ENCODE data around the gene FAM163B. TPM values are rescaled to one million over a fixed set of nuclear protein-coding genes. Genes with fewer than 3 reads are reported as not detected.
"Not testable (repeated sequence)": the region's sequence is repeated elsewhere in the genome, so short reads cannot be mapped to it uniquely, and the experiment has no call there.

Gene FAM163B
- total RNA-seq, 1 experiment from 2014 or later = not detected

DNA sequence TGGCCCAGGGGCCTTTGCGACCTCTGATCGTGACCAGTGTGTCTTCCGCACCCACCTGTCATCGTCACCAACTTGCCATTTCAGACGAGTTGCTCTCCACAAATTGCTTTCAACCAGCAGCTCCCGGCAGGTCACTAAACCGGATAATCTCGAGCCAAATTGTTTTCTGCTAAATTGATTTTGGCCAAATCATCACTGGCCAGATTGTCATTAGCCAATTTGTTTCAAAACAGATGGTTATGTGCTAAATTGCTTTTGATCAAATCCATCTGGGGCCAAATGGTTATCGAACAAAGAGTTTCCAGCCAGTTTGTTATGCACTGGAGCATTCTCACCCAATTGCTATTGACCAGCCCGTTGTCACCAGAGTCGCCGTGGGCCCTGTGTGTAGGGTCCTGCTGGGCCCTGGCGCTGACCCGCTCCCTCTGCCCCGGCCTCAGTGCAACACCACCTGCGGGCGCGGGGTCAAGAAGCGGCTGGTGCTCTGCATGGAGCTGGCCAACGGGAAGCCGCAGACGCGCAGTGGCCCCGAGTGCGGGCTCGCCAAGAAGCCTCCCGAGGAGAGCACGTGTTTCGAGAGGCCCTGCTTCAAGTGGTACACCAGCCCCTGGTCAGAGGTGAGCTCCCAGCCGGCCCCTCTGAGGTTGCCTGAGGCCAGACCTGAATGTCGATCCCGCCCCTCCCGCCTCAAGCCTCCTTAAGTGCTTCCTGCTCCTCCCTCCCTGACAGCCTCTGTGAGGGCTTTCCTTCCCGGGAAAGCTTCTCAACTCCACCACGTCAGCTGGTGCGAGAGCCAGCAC lies 39.1 kb downstream of the FAM163B start:
- no peak for DNase-seq (ENCODE audit: low read depth)

DNA sequence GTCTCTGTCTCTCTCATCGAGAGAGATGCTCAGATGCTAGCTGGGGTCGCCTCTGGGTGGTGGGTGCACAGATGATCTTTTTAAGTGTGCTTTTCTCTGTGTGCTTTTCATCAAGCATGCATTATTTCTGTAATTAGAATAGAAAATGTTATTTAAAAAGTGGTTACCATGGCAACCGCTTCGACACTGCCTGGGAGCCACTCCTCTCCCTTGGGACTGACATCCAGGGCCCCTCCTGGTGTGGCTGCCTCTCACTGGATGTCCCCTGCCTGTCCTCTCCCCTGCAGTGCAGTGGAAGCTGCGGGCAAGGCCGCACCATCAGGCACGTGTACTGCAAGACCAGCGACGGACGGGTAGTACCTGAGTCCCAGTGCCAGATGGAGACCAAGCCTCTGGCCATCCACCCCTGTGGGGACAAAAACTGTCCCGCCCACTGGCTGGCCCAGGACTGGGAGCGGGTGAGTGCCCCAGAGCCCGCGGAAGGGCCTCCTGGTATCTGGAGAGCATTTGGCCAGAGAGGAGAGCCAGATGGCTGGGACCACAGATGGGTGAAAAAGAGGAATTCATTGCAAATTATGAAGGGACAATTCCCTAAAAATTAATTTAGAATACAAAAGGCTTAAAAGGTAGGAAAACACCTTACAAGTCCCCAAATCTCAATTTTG lies 39.9 kb downstream of the FAM163B start:
- no peak for DNase-seq (ENCODE audit: low read depth)

DNA sequence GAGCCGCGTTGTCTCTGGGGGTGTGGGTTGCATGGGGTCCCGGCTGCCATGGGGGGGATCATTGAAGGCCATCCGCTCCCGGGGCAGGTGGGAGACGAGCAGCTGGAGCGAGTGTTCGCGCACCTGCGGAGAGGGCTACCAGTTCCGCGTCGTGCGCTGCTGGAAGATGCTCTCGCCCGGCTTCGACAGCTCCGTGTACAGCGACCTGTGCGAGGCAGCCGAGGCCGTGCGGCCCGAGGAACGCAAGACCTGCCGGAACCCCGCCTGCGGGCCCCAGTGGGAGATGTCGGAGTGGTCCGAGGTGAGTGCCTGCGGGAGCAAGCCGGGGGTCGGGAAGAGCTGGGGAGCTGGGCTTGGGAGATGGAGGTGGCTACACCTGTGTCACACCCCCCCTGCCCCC lies 41.0 kb downstream of the FAM163B start:
- no peak for DNase-seq (ENCODE audit: low read depth)

- no peak for DNase-seq (ENCODE audit: low read depth)
Measured at GRCh38 chr9:133566817-133567216, 42.4 kb downstream of the FAM163B start.

DNA sequence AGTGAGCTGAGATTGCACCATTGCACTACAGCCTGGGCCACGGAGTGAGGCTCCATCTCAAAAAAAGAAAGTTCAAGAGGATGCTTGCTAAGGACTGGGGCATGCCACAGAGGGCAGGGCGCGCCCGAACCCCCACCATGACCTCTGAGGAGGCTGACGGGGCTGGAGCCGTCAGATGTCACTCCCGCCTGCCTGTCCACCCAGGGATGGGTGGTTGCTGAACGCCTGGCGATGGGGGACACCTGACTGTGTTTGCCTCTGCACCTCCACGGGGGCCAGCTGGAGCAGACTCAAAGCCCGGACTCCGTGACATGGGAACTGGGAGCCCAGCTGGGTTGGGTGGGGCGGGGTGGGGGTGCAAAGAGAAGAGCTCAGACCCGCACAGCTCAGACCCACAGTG lies 42.8 kb downstream of the FAM163B start:
- DNase-seq (ENCODE audit: low read depth) = no peak

DNA sequence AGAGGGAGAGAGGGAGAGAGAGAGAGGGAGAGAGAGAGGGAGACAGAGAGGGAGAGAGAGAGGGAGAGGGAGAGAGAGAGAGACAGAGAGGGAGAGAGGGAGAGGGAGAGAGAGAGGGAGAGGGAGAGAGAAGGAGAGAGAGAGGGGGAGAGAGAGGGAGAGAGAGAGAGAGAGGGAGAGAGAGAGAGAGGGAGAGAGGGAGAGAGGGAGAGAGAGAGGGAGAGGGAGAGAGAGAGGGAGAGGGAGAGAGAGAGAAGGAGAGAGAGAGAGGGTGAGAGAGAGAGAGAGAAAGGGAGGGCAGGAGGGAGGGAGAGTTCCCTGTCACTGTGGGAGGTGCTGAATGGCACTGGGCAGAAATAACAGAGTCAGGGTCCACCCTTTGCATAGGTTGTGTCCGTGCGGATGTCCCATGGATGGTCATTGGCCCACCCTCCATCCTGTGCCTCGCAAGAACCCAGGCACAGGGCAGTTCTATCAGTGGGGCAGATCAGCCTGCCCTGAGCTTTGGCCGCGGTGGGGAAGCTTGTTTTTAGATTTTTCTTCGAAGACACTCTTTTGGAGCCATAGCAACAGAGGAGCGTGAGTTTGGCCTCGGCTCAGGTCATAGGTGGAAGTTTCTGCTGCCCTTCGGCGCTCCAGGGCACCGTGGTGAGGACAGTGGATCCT lies 44.6 kb downstream of the FAM163B start:
- no peak for DNase-seq (ENCODE audit: low read depth)

DNA sequence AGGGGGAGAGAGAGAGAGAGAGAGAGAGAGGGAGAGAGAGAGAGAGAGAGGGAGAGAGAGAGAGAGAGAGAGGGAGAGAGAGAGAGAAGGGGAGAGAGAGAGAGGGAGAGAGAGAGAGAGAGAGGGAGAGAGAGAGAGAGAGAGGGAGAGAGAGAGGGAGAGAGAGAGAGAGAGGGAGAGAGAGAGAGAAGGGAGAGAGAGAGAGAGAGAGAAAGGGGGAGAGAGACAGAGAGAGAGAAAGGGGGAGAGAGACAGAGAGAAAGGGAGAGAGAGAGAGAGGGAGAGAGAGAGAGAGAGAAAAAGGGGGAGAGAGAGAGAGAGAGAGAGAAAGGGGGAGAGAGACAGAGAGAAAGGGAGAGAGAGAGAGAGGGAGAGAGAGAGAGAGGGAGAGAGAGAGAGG lies 45.4 kb downstream of the FAM163B start:
- not testable (repeated sequence) for DNase-seq (ENCODE audit: low read depth)

GRCh38 chr9:133563291-133563796 lies 45.8 kb downstream of the FAM163B start:
- DNase-seq (ENCODE audit: low read depth) = no peak

GRCh38 chr9:133562611-133563290 lies 46.4 kb downstream of the FAM163B start:
- DNase-seq (ENCODE audit: low read depth) = no peak

GRCh38 chr9:133561976-133562554 lies 47.1 kb downstream of the FAM163B start:
- DNase-seq (ENCODE audit: low read depth) = no peak

DNA sequence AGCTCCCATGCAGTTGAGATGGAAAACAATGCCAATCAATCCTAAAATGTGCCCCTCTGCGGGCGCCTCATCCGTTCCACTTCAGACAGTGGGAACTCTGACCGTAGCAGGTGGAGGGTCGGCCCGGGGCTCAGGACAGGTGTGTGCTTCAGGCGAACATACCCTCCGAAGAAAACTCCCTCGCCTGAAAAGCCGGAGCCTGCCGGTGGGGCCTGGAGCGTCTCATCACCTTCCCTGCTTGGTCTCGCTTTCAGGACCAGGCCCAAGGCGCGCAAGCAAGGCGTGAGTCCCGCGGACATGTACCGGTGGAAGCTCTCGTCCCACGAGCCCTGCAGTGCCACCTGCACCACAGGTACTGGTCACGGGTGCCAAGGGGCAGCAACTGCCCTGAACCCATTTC lies 48.2 kb downstream of the FAM163B start:
- no peak for DNase-seq (ENCODE audit: low read depth)

DNA sequence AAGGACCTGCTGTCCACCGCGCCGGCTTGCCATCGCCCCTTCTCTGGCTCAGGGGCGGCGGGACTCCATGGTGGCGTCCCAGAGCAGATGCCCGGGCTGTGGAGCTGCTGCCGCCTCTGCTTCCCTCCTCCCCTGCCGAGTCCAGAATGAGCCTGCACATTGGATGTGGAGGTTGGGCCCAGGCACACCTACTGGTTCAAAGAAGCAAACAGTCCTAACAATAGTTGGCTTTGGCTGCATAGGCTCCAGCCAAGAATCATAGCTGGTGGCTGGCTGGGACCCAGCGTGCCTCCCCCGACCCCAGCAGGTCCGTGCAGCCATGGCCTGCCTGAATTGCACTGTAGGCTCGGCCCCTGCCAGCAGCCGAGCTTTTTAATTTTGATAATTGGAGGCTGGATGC lies 48.9 kb downstream of the FAM163B start:
- DNase-seq (ENCODE audit: low read depth) = no peak

DNA sequence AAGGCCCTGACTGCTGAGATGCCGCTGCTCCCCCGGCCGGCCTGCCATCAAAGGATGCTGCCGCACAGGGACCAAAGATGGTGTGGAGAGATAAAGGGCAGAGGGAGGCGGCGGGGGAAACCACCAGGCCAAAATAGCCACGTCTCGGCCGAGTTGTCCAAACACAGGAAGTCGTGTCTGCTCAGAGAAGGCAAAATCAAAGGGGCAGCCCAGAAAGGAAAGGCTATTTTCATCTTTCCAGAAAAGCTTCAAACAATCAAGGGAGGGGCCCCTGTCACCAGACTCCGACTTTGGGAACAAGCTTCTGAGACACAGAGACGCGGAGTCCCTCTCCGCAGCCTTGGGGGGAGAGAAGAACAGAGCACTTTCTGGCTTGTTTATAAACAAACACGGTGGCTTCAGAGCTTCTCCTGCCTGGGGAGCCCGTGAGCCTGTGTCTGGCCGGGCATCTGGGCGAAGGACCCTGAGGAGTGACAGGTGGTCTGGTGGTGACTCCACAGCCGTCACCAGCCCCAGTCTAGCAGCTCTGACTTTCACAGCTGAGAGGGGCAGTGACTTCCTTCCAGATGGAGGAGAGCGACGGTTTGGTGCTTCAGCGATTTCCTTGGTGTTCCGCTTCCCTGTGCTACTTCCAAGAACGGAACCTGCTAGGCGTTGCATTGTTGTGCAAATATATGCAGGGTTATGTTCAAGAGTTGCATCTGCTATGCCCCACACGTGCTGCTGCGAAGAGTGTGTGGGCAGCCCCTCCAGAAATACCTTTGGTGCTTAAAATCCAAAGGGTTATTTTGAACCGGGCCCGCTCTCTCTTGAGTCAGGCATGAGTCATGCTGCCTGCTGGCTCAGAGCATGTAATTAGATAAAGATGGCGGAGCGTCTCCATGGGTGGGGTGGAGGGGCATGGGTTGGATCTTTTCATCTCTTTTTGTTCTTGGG lies 50.7 kb downstream of the FAM163B start:
- peak; percentile 63 for DNase-seq (ENCODE audit: low read depth)

- no peak for DNase-seq (ENCODE audit: low read depth)
Measured at GRCh38 chr9:133557581-133557980, 51.6 kb downstream of the FAM163B start.

GRCh38 chr9:133556354-133556753 lies 52.8 kb downstream of the FAM163B start:
- no peak for DNase-seq (ENCODE audit: low read depth)

DNA sequence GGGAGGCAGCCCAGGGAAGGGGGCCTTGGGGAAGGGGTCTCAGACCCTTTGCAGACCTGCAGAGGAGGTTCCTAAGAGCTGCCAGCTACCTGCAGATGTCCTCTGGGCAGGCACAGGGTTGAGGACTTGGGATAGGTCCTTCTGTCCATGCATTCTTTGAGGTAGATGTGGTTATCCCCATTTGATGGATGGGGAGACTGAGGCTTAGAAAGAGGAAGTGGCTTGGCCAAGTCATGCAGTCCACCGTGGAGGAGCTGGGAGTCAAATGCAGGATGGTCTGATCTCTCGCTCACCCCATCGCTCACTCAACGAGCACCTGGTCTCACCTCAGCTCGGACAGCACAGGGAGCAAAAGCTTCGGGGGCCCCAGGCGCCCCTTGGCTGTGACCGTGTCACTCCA lies 54.5 kb downstream of the FAM163B start:
- no peak for DNase-seq (ENCODE audit: low read depth)

DNA sequence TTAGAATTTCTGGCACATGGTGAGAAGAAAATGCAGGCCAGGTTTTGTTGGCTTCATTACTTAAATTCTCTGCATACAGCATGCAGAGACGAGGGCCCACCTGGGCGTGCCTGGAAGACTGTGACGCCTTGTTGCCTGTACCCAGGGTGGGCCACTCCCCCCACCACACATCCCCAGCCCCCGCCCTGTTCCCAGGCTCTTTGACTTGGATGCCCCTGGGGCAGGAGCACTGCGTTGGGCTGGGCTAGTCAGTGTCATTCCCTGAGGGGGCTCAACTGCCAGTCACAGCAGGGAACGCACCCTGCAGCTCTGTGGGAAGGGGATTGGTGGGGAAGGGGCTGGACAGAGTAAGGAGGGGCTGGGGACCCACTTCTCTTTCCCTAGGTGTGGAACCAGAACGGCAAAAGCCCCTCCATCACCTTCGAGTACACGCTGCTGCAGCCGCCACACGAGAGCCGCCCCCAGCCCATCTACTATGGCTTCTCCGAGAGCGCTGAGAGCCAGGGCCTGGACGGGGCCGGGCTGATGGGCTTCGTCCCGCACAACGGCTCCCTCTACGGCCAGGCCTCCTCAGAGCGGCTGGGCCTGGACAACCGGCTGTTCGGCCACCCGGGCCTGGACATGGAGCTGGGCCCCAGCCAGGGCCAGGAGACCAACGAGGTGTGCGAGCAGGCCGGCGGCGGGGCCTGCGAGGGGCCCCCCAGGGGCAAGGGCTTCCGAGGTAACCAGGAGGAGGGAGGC lies 55.0 kb downstream of the FAM163B start:
- no peak for DNase-seq (ENCODE audit: low read depth)

DNA sequence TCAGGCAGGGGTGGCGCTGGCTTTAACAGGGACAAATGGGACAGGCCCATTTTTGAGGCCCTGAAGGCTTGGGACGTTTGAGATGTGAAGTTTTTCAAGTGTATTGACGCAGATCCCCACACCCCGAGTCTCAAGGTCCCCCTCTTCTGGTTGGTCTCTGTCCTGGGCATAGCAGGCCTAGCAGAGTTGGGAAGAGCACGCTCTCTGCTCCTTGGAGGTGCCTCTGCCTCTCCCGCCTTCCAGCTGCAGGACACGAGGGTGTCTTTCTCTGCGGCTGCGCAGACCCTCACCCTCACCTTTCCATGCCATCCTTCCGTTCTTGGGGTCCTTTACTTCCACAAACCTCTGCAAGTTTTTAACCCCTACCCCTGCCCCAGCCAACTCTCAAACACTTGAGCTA lies 56.1 kb downstream of the FAM163B start:
- no peak for DNase-seq (ENCODE audit: low read depth)

- DNase-seq (ENCODE audit: low read depth) = no peak
Measured at GRCh38 chr9:133552236-133552635, 57.0 kb downstream of the FAM163B start.
